DMS 273 (cell line): ENCODE results near the gene LRRC46.

Experiments used
- DNase-seq: peaks from one replicate; lab custom pipeline; 2025; ENCODE audit not compliant: unreplicated experiment; lab: John Stamatoyannopoulos, UW

The LRRC46 gene

GRCh38 chr17:47875011-47875985 lies 43.8 kb downstream of the LRRC46 start:
- peak; percentile 45 for DNase-seq

- DNase-seq, result no peak
These were observed 46.0 kb downstream of the LRRC46 start for GRCh38 chr17:47877368-47878034.

GRCh38 chr17:47878203-47879027 lies 46.9 kb downstream of the LRRC46 start:
- no peak for DNase-seq

GRCh38 chr17:47879028-47879585 lies 47.6 kb downstream of the LRRC46 start:
- no peak for DNase-seq

- no peak for DNase-seq
These were observed 48.4 kb downstream of the LRRC46 start for GRCh38 chr17:47879776-47880454.

GRCh38 chr17:47882247-47882646 lies 50.8 kb downstream of the LRRC46 start:
- no peak for DNase-seq

- no peak for DNase-seq
These were observed 51.5 kb downstream of the LRRC46 start for GRCh38 chr17:47882695-47883588.

- no peak for DNase-seq
These were observed 52.3 kb downstream of the LRRC46 start for GRCh38 chr17:47883589-47884426.

GRCh38 chr17:47884427-47884740 lies 52.9 kb downstream of the LRRC46 start:
- DNase-seq, result no peak

GRCh38 chr17:47884905-47885730 lies 53.6 kb downstream of the LRRC46 start:
- DNase-seq, result no peak
